Caco-2 (cell line): ENCODE results near the gene PIM2. TPM values are rescaled to one million over a fixed set of nuclear protein-coding genes. Genes with fewer than 3 reads are reported as not detected.

Source experiments
- BruUV-seq: library from RNA; stranded (reverse); fragments of 400-500 nt; replicated peaks from 2 replicates; lab custom pipeline; 2021; lab: Mats Ljungman, UMichigan
- CTCF ChIA-PET: fragments of 300-600 bp; sonication (Branson Sonifier 250); formaldehyde crosslinking; loops from one replicate; lab custom pipeline; 2022; ENCODE audit warnings: antibody characterized with exemption; lab: Charles Lee
- POLR2A ChIA-PET: fragments of 300-600 bp; sonication (Branson Sonifier 250); formaldehyde crosslinking; loops from one replicate; lab custom pipeline; 2022; ENCODE audit warnings: antibody characterized with exemption; lab: Charles Lee
- DNase-seq, 2 experiments: peaks; one replicate each; pipeline versions ENCODE4 v3.0.0 to v3.0.0-alpha.2; 2020 to 2022
- H3K27me3 ChIP-seq: replicated peaks from 2 replicates; pipeline ENCODE4 v1.6.0; 2011; ENCODE audit warnings: low read length; ENCODE audit not compliant: control insufficient read depth, insufficient read depth
- H3K36me3 ChIP-seq: 2 replicates; pipeline ENCODE4 v1.5.1; 2011; ENCODE audit warnings: low read length; ENCODE audit not compliant: control insufficient read depth, insufficient read depth
- H3K4me1 ChIP-seq: fragments of 250-450 bp; sonication (Bioruptor Pico); 2 replicates; pipeline ENCODE4 v1.5.1; 2020; ENCODE audit warnings: mild to moderate bottlenecking
- H3K4me3 ChIP-seq: 2 replicates; pipeline ENCODE4 v1.5.1; 2011; ENCODE audit warnings: low read depth, mild to moderate bottlenecking, control low read depth, low read length
- H3K9me3 ChIP-seq: fragments of 250-450 bp; sonication (Bioruptor Pico); 2 replicates; pipeline ENCODE4 v1.5.1; 2020; ENCODE audit warnings: mild to moderate bottlenecking, moderate library complexity
- H3K27ac Mint-ChIP-seq: one replicate; pipeline ENCODE4 v1.8.0; 2022; ENCODE audit warnings: mixed read lengths; ENCODE audit not compliant: unreplicated experiment
- H3K27me3 Mint-ChIP-seq: one replicate; pipeline ENCODE4 v1.8.0; 2022; ENCODE audit warnings: mixed read lengths; ENCODE audit not compliant: insufficient read depth, unreplicated experiment
- H3K36me3 Mint-ChIP-seq: one replicate; pipeline ENCODE4 v1.8.0; 2022; ENCODE audit warnings: mild to moderate bottlenecking, mixed read lengths; ENCODE audit not compliant: insufficient read depth, unreplicated experiment
- H3K4me1 Mint-ChIP-seq: one replicate; pipeline ENCODE4 v1.8.0; 2022; ENCODE audit warnings: low read depth, mixed read lengths; ENCODE audit not compliant: unreplicated experiment
- H3K4me3 Mint-ChIP-seq: one replicate; pipeline ENCODE4 v1.8.0; 2022; ENCODE audit warnings: mild to moderate bottlenecking, moderate library complexity, mixed read lengths; ENCODE audit not compliant: unreplicated experiment
- H3K9me3 Mint-ChIP-seq: one replicate; pipeline ENCODE4 v1.8.0; 2022; ENCODE audit warnings: mixed read lengths; ENCODE audit not compliant: unreplicated experiment
- CTCF ChIP-seq, 2 experiments: fragments of 200-600 bp in 1 of 2; IDR thresholded peaks; 1 replicate in 1 of 2; 2 replicates in 1 of 2; pipeline versions ENCODE4 v1.5.1 to v1.8.0; 2011 to 2022; ENCODE audit warnings: antibody characterized with exemption in 1 of 2, control low read depth in 1 of 2, inconsistent platforms in 1 of 2, low read depth in 1 of 2, low read length in 1 of 2, mild to moderate bottlenecking in 1 of 2, moderate library complexity in 1 of 2; ENCODE audit not compliant: insufficient read depth in 1 of 2, severe bottlenecking in 1 of 2, unreplicated experiment in 1 of 2
- intact Hi-C: fragments of 100-400 bp; cut with micrococcal nuclease; formaldehyde crosslinking; loops from one replicate; pipeline ENCODE4 v1.10.0; 2022; ENCODE audit not compliant: unreplicated experiment
- total RNA-seq: library from RNA; stranded (reverse); gene quantifications from 2 replicates; pipeline ENCODE4 v1.2.3, GENCODE V29; 2022

Gene PIM2
- total RNA-seq, 1 experiment from 2014 or later = 12.0 TPM

GRCh38 chrX:48901069-48901468 lies 17.8 kb downstream of the PIM2 start:
- intact Hi-C loops = no loop called here
- Histone ChIP-seq H3K9me3 (no peaks in the 10 kb centered on the region), H3K27me3 (no peaks in the 10 kb centered on the region), H3K4me1 (no peaks in the 10 kb centered on the region), H3K4me3 (no peak overlapping the region), H3K36me3 (no peaks in the 10 kb centered on the region; the same call in 1 of the 2 replicates)
- ChIA-PET CTCF (no interaction called here), POLR2A (interaction anchor here (1.0 kb wide), 1 partner anchor 11 kb away, joined by 4 read pairs; no protein-coding TSS in a partner anchor)
- no peaks in the 10 kb centered on the region for H3K4me1 Mint-ChIP-seq
- DNase-seq = no peak
- no peaks in the 10 kb centered on the region for H3K27me3 Mint-ChIP-seq
- no peaks in the 10 kb centered on the region for H3K9me3 Mint-ChIP-seq
- peaks cover 58% of the 10 kb centered on the region for H3K36me3 Mint-ChIP-seq
- H3K4me3 Mint-ChIP-seq = no peak overlapping the region
- no peak for TF ChIP-seq CTCF (IDR thresholded peaks at IDR 0.05; ENCODE audit: insufficient read depth in 1 of 2, low read depth in 1 of 2, low read length in 1 of 2, severe bottlenecking in 1 of 2, unreplicated experiment in 1 of 2)
- no peak overlapping the region for H3K27ac Mint-ChIP-seq
- no TSS peak for BruUV-seq

DNA sequence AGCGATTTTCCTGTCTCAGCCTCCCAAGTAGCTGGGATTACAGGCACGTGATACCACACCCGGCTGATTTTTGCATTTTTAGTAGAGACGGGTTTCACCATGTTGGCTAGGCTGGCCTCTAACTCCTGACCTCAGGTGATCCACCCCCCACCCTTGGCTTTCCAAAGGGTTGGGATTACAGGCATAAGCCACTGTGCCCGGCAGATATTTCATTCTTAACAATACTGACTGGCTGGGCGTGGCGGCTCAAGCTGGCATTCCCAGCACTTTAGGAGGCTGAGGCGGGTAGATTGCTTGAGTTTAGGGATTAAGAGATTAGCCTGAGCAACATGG lies 19.8 kb downstream of the PIM2 start:
- Mint-ChIP-seq H3K27me3 (no peaks in the 10 kb centered on the region), H3K36me3 (peaks cover 50% of the 10 kb centered on the region), H3K4me3 (peak overlapping the region; percentile 89), H3K9me3 (no peaks in the 10 kb centered on the region), H3K4me1 (no peaks in the 10 kb centered on the region), H3K27ac (no peak overlapping the region)
- intact Hi-C loops = loop anchor here (5.0 kb wide), 2 partner anchors 97 to 143 kb away; partner anchors contain the start of genes HDAC6 and TFE3
- CTCF ChIA-PET = no interaction called here
- no TSS peak for BruUV-seq
- POLR2A ChIA-PET = no interaction called here
- no peaks in the 10 kb centered on the region for H3K4me1 ChIP-seq
- no peak for DNase-seq
- H3K36me3 ChIP-seq = no peaks in the 10 kb centered on the region; the same call in 1 of the 2 replicates
- no peaks in the 10 kb centered on the region for H3K9me3 ChIP-seq
- no peak for TF ChIP-seq CTCF (IDR thresholded peaks at IDR 0.05; ENCODE audit: insufficient read depth in 1 of 2, low read depth in 1 of 2, low read length in 1 of 2, severe bottlenecking in 1 of 2, unreplicated experiment in 1 of 2)
- H3K4me3 ChIP-seq = peak overlapping the region; percentile 90; the same call in 1 of the 2 replicates
- H3K27me3 ChIP-seq = no peaks in the 10 kb centered on the region

GRCh38 chrX:48897625-48898306 lies 21.1 kb downstream of the PIM2 start, which contains the start of the genes PQBP1 and TIMM17B:
Gene PQBP1, plus strand, starts transcription at chrX:48897930. Its CDS starts 580 bp downstream, at chrX:48898510.
Gene TIMM17B, minus strand, starts transcription at chrX:48897768. Its CDS starts 19 bp downstream, at chrX:48897749.
- H3K36me3 Mint-ChIP-seq = peaks cover 41% of the 10 kb centered on the region
- peak within 1 kb of the TSS; percentile 89 for H3K4me3 Mint-ChIP-seq
- no peaks in the 10 kb centered on the region for H3K9me3 Mint-ChIP-seq
- DNase-seq = peak; percentile 91 to 94
- Histone ChIP-seq H3K27me3 (no peaks in the 10 kb centered on the region), H3K4me3 (peak within 1 kb of the TSS; percentile 90), H3K36me3 (no peaks in the 10 kb centered on the region; the same call in 1 of the 2 replicates), H3K4me1 (no peaks in the 10 kb centered on the region), H3K9me3 (no peaks in the 10 kb centered on the region)
- POLR2A ChIA-PET = interaction anchor here (0.7 to 1.6 kb wide), 10 partner anchors 14 to 221 kb away, joined by 3 to 24 read pairs (median 4); partner anchors contain the start of genes GRIPAP1, HDAC6 and SLC35A2
- H3K27me3 Mint-ChIP-seq = no peaks in the 10 kb centered on the region
- no peak for TF ChIP-seq CTCF (IDR thresholded peaks at IDR 0.05; ENCODE audit: insufficient read depth in 1 of 2, low read depth in 1 of 2, low read length in 1 of 2, severe bottlenecking in 1 of 2, unreplicated experiment in 1 of 2)
- peak within 1 kb of the TSS; percentile 98 for H3K27ac Mint-ChIP-seq
- intact Hi-C loops = loop anchor here (1.0 to 5.0 kb wide), 4 partner anchors 15 to 145 kb away; partner anchors contain the start of genes HDAC6 and TFE3
- CTCF ChIA-PET = interaction anchor here (0.6 to 1.6 kb wide), 2 partner anchors 14 to 267 kb away, joined by 3 to 4 read pairs; partner anchors contain the start of gene SLC35A2
- BruUV-seq = no TSS peak
- no peaks in the 10 kb centered on the region for H3K4me1 Mint-ChIP-seq
